ENCODE data around the gene NBPF4. TPM values are rescaled to one million over a fixed set of nuclear protein-coding genes. Genes with fewer than 3 reads are reported as not detected.
"Not testable (repeated sequence)": the region's sequence is repeated elsewhere in the genome, so short reads cannot be mapped to it uniquely, and the experiment has no call there.

The NBPF4 gene
- total RNA-seq, 2 donors from 2014 or later, result not detected

DNA sequence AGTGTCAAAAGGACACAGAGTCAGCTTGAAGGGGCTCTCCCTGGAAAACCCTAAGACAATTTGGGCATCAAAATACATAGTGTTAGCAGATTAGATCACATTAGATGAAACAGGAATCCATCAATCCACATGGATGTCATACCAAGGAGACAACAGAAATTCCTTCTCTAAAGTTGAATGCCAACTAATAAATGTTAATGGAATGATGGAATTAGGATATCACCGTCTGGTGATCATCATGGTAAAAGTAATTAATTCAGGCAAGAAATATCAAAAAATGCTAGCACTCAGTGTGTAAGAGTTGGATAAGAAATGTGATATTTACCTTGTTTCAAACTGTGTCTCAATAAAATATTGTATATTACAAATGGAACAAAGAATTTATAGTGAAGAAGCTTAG is 32.9 kb downstream of the NBPF4 start:
- H3K36me3 ChIP-seq (replicated peaks in 1 of 2; ENCODE audit: insufficient read depth in 1 of 2, low read depth in 2 of 2), result no peaks in the 10 kb centered on the region
- 58 to 64% methylated on average over 1 of the region's 1 CpG for WGBS, 2 donors
- no peak overlapping the region for H3K27ac ChIP-seq
- intact Hi-C loops (cut with DNase I), result no loop called here
- ATAC-seq (no peak), DNase-seq (no peak)
- H3K4me1 ChIP-seq, result no peaks in the 10 kb centered on the region
- no peak overlapping the region for H3K4me3 ChIP-seq
- no peak for TF ChIP-seq POLR2A (IDR thresholded peaks at IDR 0.05)
- no peaks in the 10 kb centered on the region for H3K27me3 ChIP-seq
- H3K9me3 ChIP-seq, result no peaks in the 10 kb centered on the region

DNA sequence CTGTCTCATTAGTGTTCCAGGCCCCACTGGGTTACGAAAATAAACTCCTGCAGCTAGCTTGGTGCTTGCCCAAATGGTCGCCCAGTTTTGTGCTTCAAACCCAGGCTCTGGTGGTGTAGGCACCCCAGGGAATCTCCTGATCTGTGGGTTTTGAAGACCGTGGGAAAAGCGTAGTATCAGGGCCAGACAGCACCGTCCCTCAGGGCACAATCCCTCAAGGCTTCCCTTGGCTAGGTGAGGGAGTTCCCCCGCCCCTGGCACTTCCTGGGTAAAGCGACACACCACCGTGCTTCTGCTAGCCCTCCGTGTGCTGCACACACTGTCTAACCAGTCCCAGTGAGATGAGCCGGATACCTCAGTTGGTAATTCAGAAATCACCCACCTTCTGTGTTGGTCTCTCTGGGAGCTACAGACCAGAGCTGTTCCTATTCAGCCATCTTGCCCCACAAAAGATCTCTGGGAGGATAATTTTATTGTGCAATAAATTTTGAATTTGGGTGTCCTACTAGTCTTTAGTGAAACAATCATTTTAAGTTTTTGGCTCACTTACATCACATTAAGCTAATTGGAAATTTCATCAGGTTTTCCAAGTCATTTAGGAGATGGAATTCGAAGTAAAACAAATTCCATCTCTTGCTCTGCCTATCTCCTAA is 34.3 kb downstream of the NBPF4 start:
- DNase-seq (no peak), ATAC-seq (no peak)
- H3K36me3 ChIP-seq (replicated peaks in 1 of 2; ENCODE audit: insufficient read depth in 1 of 2, low read depth in 2 of 2), result no peaks in the 10 kb centered on the region
- H3K4me1 ChIP-seq, result no peaks in the 10 kb centered on the region
- H3K9me3 ChIP-seq, result no peaks in the 10 kb centered on the region
- intact Hi-C loops (cut with DNase I), result no loop called here
- no peaks in the 10 kb centered on the region for H3K27me3 ChIP-seq
- no peak overlapping the region for H3K27ac ChIP-seq
- H3K4me3 ChIP-seq, result no peak overlapping the region
- 53 to 76% methylated on average over 10 to 11 of the region's 11 CpGs for WGBS, 2 donors
- TF ChIP-seq, protein P1, sequence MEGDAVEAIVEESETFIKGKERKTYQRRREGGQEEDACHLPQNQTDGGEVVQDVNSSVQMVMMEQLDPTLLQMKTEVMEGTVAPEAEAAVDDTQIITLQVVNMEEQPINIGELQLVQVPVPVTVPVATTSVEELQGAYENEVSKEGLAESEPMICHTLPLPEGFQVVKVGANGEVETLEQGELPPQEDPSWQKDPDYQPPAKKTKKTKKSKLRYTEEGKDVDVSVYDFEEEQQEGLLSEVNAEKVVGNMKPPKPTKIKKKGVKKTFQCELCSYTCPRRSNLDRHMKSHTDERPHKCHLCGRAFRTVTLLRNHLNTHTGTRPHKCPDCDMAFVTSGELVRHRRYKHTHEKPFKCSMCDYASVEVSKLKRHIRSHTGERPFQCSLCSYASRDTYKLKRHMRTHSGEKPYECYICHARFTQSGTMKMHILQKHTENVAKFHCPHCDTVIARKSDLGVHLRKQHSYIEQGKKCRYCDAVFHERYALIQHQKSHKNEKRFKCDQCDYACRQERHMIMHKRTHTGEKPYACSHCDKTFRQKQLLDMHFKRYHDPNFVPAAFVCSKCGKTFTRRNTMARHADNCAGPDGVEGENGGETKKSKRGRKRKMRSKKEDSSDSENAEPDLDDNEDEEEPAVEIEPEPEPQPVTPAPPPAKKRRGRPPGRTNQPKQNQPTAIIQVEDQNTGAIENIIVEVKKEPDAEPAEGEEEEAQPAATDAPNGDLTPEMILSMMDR (IDR thresholded peaks at IDR 0.05), result no peak
- TF ChIP-seq POLR2A (IDR thresholded peaks at IDR 0.05), result no peak

DNA sequence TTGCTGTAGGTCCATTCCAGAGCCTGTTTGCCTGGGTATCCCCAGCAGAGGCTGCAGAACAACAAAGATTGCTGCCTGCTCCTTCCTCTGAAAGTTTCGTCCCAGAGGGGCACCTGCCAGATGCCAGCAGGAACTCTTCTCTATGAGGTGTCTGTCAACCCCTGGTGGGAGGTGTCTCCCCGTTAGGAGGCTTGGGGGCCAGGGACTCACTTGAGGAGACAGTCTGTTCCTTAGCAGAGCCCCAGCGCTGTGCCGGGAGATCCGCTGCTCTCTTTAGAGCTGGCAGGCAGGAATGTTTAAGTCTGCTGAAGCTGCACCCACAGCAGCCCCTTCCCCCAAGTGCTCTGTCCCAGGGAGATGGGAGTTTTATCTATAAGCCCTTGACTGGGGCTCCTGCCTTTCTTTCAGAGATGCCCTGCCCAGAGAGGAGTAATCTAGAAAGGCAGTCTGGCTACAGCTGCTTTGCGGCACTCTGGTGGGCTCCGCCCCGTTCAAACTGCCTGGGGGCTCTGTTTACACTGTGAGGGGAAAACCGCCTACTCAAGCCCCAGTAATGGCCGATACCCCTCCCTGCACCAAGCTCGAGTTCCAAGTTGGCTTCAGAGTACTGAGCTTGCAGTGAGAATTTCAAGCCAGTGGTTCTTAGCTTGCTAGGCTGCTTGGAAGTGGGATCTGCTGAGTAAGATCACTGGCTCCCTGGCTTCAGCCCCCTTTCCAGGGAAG is 35.0 kb downstream of the NBPF4 start:
- Histone ChIP-seq H3K9me3 (no peaks in the 10 kb centered on the region), H3K36me3 (replicated peaks in 1 of 2; ENCODE audit: insufficient read depth in 1 of 2, low read depth in 2 of 2) (no peaks in the 10 kb centered on the region), H3K4me1 (no peaks in the 10 kb centered on the region), H3K27me3 (no peaks in the 10 kb centered on the region), H3K4me3 (no peak overlapping the region), H3K27ac (no peak overlapping the region)
- no peak for ATAC-seq
- no peak for TF ChIP-seq POLR2A (IDR thresholded peaks at IDR 0.05)
- TF ChIP-seq, protein P1 (IDR thresholded peaks at IDR 0.05), result no peak
- WGBS, 2 donors, result 51 to 59% methylated on average over 11 of the region's 11 CpGs
- intact Hi-C loops (cut with DNase I), result no loop called here
- DNase-seq, result no peak

DNA sequence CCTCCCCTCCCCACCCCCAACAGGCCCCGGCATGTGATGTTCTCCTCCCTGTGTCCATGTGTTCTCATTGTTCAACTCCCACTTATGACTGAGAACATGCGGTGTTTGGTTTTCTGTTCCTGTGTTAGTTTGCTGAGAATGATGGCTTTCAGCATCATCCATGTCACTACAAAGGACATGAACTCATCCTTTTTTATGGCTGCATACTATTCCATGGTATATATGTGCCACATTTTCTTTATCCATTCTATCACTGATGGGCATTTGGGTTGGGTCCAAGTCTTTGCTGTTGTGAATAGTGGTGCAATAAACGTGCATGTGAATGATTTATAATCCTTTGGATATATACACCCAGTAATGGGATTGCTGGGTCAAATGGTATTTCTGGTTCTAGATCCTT is 40.3 kb downstream of the NBPF4 start:
- H3K36me3 ChIP-seq (replicated peaks in 1 of 2; ENCODE audit: insufficient read depth in 1 of 2, low read depth in 2 of 2); H3K9me3 ChIP-seq; H3K27ac ChIP-seq; ATAC-seq; H3K27me3 ChIP-seq; H3K4me3 ChIP-seq; DNase-seq; intact Hi-C loops (cut with DNase I): not testable (repeated sequence)
- WGBS, 2 donors, result 76 to 86% methylated on average over 3 of the region's 3 CpGs
- H3K4me1 ChIP-seq, result peaks cover 13% of the 10 kb centered on the region

DNA sequence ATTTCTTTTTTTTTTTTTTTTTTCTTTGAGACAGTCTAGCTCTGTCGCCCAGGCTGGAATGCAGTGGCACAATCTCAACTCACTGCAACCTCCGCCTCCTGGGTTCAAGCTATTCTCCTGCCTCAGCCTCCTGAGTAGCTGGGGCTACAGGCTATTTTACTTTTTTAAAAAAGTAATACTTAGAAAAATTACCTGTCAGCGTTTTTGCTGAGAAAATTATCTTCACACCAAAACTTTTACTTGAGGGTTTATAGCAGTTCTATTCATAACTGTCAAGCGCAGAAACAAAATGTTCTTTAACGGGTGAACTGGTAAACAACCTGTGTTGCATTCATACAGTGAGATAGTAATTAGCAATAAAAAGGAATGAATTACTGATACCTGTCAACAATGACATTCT is 42.2 kb downstream of the NBPF4 start:
- no peak for TF ChIP-seq POLR2A (IDR thresholded peaks at IDR 0.05)
- TF ChIP-seq, protein P1 (IDR thresholded peaks at IDR 0.05), result no peak
- 67 to 70% methylated on average over 5 of the region's 5 CpGs for WGBS, 2 donors
- ATAC-seq, result no peak
- H3K27me3 ChIP-seq, result no peaks in the 10 kb centered on the region
- intact Hi-C loops (cut with DNase I), result no loop called here
- no peak overlapping the region for H3K27ac ChIP-seq
- no peaks in the 10 kb centered on the region for H3K9me3 ChIP-seq
- no peaks in the 10 kb centered on the region for H3K36me3 ChIP-seq (replicated peaks in 1 of 2; ENCODE audit: insufficient read depth in 1 of 2, low read depth in 2 of 2)
- H3K4me3 ChIP-seq, result no peak overlapping the region
- H3K4me1 ChIP-seq, result peaks cover 14% of the 10 kb centered on the region
- no peak for DNase-seq
